GM21526 (cell line): Measurements from ENCODE around the gene PLA2G4B.

ENCODE experiments used
- ATAC-seq: cut with Tn5 transposase; IDR thresholded peaks from one replicate; pipeline ENCODE4 v1.9.1; 2021; ENCODE audit warnings: moderate library complexity; ENCODE audit not compliant: unreplicated experiment, low FRiP score

The PLA2G4B gene

DNA sequence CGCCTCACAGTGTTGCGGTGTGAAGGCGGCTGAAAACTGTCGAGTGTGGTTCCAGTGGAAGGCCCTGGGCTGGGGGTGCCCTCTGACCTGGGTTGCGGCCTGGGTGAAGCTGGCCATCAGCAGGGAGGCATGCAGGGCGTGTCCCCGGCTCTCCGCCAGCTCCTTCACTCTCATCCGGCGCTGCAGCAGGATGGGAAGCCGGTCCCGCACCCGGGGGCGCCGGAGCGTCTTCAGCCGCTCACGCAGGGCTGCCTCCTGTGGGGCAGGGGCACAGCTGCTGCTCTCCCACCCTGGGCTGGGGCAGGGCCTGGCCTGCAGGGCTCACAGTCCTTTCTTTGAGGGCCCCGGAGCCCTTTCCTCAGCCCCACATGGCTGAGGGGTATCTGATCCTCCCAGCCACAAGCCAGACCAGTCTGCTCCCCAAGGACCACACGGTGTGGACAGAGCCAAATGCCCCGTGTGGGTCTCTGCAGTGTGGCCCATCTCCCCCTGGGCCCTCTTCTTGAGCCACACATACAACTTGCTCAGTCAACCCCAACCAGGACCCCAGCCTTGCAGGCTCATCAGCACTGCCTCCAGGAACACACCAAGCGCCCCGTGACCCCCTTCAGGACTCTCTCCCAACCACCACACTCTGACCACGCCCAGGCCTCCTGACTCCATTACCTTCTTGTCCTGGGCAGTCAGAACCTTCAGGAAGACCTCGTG, 28.4 kb downstream of the PLA2G4B start:
- ATAC-seq: no peak

DNA sequence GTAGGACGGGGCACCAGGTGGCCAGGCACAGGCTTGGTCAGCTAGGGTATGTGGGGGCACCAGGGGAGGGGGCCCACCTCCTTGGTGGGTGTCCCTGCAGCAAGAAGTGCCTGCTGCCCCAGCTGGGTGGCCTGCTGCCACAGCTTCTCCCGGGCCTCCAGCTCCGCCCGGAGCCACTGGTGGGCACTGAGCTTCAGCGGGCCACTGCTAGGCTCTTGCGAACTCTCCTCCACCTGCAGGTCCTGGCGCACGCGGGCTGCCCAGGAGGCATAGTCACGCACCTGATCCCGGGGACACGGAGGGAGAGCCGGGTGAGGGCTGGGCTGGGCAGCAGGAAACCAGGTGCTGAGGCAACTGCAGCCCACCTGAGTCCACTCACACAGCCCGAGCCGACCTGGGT, 29.7 kb downstream of the PLA2G4B start:
- no peak for ATAC-seq

DNA sequence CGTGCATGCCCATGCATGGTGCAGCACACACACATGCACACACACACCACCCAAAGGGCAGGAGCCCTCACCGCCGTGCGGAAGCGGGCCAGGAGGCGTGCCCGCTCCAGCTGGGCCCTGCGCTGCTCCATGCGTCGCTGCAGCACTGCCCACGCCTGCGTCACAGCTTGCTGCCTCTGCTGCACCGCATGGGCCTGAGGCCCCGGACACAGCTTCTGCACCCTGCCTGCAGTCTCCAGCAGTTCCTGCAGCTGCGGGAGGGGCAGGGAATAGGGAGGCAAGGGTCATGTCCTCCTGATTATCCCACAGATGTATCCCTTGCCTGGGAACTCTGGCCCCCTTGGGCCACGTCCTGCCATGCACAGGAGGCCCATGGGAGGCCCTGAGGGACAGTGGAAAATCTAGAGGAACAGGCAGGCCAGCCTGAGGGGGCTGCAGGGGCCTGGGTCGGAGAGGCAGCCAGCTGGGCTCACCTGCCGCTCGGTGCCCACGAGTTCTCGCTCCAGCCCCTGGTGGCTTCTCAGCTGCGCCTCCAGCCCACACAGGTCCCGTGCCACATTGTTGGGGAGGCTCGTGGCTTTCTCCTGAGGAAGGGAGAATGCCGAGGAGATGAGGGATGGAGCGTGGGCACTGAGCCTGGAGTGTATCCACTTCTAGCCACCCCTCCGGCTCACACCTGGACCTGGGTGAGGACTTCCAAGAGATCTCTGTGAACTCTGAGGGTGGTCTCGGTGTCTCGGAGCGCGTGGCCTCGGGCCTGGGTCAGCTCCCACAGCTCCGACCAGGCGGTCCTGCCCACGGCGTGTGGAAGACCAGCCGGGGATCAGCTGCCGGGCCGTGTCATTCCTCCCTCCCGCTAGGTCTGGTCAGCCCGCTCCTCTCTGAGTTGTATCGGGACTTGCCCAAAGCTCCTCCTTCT, 31.4 kb downstream of the PLA2G4B start:
- ATAC-seq: no peak

DNA sequence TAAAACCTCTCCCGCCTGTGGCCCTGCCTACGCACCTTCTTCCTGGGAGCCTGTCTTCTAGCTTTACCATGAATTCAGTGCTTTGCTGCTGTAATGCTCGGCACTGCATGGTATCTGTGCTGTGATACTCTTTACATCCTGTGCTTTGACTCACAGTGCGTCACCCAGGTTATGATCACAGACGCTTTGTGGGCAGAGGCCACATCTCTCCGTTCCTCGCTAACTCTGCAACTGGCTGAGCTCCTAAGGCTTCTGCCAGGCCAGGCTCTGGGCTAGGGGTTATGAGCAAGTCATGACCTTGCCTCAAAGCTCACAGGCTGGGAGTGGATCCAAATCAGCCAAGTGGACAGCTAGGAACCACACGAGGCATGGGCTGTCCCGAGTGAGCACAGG, 32.0 kb downstream of the PLA2G4B start:
- ATAC-seq: no peak

DNA sequence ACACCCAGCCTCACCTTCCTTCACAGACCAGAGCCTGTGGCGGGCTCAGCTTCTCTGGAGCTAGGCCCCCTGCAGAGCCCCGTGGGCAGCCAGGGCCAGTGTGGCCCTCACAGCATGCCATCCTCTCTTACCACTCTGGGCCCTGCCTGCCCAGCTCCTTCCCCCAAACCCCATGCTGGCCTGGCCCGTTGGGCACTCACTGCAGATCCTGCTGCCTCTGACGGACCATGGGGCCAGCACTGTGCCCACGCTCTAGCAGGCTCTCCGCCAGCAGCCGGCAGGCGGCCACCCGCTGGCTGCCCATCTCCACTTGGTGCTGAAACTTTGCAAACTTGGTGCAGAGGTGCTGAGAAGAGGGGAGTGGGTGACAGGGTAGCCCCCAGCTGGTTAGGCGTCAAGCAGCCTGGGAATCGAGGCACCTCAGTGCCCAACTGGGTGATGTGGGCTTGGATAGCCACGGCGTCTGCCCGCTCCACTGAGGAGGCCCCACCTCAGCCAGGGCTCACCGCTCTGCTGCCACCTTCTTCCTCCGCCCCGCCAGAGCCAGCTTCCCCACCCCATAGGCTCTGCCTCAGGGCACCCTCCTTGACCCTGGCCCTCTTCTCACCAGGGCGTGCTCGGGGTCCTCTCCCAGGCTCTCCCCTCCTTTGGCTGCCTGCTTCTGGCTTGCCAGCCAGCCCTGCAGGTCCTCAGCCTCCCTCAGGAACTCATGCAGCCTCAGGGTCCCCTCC, 32.7 kb downstream of the PLA2G4B start:
- ATAC-seq: no peak

DNA sequence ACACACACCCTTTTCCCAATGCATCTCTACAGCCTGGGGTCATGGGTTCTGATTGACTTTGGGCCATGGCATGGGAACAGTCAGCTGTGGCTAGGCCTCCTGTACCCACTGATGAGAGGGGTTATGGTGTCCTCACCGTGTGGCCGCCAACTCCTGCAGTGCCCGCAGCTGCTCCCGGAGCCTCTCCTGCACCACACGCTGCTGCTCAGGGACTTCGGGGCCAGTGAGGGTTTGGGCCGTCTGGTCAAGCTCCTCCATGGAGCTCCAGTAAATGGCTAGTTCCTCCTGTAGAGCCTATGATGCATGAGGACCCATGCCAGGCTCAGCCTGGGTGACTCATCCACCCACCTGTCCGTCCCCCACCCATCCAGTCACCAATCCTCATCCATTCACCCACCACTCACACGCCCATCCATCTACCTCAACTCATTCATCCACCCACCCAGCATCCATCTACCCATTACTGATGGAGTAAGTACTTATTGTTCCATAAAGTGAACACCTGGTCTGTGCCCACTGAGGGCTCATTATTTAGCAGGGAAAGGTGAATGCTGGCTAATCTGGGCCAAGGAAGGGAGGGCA, 33.6 kb downstream of the PLA2G4B start:
- no peak for ATAC-seq

DNA sequence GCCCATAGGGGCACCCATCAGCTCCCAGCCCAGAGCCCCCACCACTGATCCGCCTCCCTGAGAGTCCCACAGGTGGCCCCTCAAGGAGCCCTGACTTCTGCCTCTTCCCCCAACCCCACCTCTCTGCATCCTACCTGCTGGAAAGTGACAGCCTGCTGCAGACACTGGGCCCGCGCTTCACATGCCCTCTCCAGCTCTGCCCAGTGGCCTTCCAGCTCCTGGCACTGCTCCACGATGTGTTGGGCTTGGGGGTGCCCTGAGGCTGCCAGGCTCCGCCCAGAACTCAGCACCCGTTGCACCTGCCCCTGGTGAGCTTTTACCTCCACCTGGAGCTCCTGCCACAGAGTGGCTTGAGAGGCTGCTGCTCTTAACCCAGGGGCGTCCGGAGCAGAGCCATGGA, 35.1 kb downstream of the PLA2G4B start:
- ATAC-seq: no peak

DNA sequence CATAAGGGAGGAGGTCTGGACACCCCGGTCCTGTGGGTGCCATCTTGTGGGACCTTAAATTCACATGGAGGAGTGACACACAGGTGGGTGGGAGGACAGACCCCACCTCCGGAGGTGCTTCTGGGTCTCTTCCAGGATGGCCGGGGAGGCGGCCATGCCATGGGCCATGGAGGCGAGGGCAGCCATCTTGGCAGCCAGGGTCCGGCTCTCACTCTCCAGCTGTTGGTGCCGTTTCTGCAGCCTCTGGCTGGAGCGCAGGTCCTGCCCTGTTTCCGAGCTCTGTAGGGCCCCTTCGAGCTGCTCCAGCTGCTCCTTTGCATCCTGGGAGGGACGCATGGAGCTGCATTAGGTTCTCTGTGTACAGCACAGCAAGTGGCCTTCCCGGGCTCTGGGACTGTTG, 36.1 kb downstream of the PLA2G4B start:
- no peak for ATAC-seq

DNA sequence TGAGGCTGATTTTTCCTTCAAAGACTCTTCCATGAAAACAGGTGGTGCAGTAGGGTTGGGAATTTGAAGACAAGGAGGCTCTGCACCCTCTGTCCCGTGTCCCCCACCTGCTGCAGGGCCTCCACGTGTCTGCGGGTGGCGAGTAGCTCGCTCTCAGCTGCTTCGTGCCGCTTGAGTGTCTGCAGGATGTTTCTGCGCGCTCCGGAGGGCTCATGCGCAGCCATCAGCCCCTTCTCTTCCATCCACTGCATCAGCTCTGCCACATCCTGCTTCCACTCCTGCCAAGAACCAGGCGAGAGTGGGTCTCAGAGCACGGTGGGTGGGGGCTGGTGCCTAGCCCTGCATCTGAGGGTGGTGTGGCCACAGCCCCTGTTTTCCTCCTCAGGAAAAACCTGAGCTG, 37.4 kb downstream of the PLA2G4B start:
- no peak for ATAC-seq

DNA sequence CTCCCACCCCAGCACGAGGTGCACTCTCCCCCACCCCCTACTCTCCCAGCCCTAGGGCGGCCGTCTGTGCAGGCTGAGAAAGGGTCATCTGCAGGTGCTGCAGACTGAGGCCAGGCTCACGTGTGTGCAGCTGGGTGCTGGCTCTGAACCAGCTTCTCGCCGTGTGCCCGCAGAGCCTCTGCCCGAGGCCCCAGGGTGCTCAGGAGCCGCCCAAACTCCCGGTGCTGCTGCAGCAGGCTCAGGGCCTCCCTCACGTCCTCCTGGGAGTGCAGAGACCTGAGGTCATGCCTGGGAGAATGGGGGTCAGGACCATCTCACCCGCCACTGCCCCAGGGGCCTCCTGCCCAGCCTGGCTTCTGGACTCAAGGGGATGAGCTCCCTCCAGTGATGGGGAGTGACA, 38.0 kb downstream of the PLA2G4B start:
- ATAC-seq: no peak

DNA sequence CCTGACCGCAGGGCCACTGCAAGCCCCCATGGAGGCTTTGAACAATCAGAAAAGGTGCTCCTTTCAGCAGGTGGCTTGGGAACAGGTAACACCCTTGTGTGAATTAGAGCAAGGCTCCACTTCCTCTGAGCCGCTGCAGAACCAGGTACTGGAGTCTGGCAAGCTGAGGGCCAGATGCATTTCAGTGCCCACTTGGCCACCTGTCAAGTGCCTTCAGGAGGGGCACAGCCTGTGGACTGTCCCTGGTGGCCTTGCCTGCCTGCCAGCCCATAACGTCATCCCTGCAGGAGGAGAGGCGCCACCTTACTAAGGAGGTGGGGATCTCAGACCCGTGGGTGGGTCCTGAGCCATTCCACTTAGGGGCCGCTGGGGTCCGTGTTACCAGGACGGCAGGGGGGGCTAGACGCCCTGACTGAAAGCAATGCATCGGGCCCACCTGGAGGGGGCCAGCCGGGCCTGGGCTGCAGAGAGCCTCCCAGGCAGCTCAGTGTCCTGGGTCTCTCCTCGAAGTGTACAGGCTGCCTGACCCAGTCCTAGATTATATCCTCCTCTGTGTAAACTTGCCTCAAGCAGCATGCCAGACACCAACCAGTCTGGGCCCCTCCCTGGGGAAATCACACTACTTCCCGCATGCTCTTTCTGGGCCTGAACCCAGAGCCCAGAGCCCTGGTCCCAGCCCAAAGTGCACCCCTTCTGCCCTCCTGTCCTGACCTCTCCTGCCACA, 39.1 kb downstream of the PLA2G4B start:
- no peak for ATAC-seq

DNA sequence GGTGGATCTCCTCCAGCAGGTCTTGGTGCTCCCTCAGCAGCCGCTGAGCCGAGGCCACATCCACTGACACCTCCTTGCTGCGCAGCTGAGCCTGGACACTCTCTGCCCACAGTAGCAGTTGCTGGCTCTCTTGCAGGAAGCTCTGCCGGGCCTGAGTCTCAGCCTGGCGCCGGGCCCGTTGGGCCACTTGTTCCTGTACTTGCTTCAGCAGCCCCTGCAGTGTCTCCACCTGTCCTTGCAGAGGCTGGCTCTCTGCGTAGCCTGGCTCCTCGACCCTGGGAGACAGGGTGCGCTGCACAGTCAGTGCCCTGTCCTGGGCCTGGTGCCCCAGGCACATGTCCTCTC, 39.7 kb downstream of the PLA2G4B start:
- ATAC-seq: no peak

DNA sequence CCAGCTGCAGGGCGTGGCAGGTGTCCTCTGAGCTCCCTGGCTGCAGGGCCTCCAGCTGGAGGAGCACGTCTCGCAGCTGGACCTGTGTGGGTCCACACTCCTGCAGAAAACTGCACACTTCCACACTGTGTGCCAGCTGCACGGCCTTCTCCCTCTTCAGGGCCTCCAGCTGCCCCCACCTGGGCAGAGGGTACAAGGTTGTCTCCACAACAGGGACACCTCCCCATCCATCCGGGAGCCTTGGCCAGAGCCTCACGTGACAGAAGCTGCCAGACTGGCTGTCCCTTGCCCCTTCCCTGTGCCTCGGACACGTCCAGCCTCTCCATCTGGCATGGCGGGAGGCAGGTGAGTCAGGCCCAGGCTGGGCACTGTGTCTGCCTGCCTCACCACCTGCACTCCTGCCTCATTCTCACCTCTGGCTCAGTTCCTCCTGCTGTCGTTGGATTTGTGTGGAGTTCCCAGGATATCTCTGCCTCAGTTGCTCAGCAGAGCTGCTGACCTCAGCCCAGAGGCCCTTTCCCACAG, 40.7 kb downstream of the PLA2G4B start:
- ATAC-seq: no peak

DNA sequence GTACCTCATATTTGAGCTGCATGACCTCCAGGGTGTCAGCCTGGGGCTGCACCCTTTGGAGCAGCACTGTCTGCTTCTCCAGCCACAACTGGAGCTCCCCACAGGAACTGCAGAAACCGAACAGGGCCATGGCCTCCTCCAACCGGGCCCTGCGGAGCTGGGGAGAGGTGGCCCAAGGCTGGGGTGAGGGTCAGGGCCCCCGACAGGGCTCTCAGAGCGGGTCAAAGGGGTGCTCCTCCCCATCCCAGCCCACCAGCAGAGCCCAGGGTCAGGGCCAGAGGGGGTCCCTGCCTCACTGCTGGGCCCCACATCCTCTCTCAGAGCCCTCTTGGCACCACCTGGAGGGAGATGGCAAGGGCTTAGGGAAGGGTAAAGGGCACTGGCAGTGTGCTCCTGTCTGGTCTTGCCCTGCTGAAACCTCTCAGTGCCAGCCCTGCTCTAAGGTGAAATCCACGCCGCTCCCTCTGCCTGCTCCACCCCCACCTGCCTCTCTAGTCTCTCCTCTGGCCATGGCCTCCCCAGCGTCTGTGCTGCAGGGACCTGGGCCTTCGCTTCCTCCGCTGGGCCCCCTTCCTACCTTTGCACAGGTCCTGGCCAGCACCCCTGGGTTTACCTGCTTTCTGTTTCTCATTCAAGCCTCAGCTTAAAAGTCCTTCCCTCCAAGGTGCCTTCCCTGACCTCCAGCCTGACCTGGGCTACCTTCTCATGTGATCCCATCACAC, 41.7 kb downstream of the PLA2G4B start:
- no peak for ATAC-seq

DNA sequence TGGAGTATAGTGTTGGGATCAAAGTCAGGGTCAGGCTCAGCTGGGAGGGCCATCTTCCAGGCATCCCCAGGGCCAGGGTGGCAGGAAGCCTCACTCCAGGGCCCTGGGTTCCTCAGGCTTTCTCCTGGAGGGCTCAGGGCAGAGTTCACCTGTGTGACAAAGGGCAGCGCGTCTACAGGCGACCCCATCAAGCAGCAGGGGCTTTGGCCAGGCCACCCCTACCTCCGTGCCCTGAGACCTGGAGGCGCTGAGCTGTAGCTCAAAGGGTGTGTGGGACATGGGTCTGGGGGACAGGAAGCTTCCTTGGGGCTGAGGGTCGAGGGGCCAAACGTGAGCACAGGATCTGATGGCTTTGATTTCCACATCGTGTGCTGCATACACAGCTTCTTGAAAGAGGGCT, 42.4 kb downstream of the PLA2G4B start:
- no peak for ATAC-seq

DNA sequence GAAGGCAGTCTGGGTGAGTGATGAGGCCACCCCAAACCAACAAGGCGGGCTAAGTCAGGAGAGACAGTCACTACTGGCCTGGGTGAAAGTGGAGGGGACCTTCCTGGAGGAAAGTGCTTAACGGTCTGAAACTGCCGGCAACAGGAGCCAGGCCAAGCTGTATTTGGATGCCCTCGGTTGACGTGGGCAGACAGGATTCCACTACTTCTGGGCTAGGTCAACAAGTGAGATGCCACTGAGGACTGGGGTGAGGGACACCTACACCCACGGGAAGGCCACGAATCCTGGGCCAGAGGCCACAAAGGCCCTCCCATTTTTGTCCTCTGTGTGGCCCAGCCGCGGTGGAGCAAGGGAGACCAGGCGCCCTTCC, 42.9 kb downstream of the PLA2G4B start:
- no peak for ATAC-seq

DNA sequence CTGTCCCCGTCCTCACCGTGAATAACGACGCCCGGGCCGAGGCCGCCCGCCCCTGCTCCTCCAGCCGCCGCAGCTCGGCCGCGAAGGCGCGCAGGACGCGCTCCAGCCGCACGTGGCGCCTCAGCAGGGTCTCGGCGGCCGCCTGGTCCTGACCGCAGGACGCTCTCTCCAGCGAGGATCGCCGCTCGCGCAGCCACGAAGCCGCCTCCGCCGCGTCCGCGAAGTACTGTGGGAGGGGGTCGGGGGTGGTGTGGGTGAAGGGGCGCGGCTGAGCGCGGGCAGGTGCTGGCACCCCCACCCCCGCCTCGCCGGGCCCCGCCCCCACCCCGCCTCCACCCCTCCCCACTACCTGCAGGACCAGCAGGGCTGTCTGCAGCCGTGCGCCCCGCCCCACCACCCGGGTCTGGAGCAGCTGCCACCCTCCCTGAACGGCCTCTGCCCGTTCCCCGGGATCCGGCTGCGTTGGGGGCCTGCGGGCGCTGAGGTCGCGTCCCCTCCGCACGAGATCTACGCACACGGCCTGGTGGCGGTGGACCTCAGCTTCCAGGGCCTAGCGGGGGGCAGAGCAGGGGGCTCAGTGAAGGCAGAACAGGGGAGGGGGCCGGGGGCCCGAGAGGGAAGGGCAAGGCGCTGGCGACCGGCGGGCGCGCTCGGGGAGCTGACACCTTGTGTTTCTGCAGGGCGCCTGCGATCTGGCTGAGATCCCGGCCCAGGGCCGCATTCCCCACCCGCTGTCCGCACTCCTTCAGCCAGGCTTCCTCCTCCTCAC, 43.5 kb downstream of the PLA2G4B start:
- no peak for ATAC-seq

DNA sequence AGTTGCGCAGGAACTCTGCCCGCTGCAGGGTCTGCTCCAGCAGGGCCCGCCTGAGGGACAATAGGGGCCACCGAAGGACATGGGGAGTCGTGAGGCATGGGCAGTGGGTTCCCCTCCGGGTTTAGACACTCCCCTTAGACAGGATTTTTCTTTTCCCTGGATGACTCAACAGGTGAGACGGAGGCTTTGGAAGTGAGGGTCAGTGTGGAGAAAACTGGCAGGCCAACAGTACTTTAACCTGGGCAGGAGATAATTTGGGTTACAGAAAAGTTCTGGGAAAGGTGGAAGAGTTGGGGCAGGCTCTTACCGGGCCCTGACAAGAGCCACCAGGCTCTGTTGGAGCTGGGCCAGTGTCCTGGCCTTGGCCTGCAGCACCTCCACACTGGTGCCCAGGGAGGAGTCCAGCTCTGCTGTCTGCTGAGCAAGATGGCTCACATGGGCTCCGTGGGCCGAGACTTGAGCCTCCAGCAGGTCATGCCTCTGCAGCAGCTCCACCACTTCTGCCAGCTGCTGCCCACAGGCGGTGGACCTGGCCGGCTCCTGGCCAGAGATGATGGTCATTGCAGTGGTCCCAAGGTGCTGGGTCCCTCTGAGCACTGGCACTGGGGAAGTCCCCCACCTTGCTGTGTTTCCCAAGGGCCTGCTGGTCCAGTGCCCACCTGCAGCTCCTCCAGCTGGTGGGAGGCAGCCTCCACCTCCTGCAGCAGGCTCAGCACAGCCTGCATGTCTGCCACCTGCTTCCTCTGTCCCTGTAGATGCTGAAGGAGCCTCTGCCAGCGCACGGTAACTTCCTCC, 44.2 kb downstream of the PLA2G4B start:
- no peak for ATAC-seq
